ENCODE data around the gene PPM1F. TPM values are rescaled to one million over a fixed set of nuclear protein-coding genes. Genes with fewer than 3 reads are reported as not detected.
A peak's percentile ranks its signal among the peaks of the same experiment; 100 is the strongest.

The PPM1F gene
- total RNA-seq, 1 experiment from 2014 or later = 28.6 TPM

DNA sequence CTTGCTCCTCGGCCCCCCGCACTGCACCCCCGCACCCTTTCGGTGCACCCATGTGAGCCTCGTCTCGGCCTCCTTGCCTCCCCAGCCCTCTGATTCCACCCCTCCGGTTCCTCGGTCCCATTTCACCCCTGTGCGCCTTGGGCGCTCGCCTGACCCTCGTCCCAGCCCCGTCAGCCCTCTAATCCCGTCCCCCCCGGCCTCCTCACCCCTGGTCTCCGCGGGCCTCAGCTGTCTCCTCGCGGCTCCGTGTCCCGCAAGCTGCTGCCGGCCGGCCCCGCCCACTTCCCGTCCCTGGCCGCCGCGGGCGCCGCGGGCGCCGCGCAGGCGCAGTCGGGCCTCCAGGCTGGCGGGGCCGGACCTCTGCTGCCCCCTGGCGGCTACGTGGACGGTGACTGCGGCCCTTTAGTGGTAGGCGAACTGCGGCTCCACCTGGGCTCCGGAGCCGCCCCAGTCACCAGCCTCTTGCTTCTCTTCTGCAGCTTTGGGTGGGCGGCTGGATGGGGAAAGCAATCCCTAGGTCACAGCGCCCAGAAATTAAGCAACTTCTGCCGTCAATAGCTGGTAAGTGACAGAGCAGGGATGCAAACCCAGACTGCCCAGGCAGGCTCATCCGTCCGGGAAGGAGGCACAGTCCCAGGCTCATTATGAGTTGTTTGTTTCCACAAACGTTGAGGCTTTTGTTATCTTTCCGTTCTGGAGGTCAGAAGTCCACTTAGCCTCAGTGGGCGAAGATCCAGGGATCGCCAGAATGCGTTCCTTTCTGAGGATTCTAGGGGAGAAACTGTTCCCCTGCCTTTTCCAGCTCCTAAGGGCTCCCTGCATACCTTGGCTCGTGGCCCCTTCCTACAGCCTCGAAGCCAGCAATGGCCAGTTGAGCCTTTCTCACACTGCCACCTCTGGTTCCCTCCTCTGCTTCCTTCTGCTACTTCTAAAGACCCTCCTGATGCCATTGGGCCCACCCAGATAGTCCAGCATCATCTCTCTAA lies at the start of gene PPM1F (continued):
- TF ChIP-seq, protein P1, sequence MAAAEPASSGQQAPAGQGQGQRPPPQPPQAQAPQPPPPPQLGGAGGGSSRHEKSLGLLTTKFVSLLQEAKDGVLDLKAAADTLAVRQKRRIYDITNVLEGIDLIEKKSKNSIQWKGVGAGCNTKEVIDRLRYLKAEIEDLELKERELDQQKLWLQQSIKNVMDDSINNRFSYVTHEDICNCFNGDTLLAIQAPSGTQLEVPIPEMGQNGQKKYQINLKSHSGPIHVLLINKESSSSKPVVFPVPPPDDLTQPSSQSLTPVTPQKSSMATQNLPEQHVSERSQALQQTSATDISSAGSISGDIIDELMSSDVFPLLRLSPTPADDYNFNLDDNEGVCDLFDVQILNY (CRISPR knock-in tag; IDR thresholded peaks at IDR 0.05) = 0 out of 2 replicates have a peak, but pooled peaks have one; percentile 18
- 0 out of 2 replicates have a peak, but pooled peaks have one; percentile 32 for TF ChIP-seq NFE2L1 (CRISPR knock-in tag; IDR thresholded peaks at IDR 0.05)
- TF ChIP-seq, protein P2, sequence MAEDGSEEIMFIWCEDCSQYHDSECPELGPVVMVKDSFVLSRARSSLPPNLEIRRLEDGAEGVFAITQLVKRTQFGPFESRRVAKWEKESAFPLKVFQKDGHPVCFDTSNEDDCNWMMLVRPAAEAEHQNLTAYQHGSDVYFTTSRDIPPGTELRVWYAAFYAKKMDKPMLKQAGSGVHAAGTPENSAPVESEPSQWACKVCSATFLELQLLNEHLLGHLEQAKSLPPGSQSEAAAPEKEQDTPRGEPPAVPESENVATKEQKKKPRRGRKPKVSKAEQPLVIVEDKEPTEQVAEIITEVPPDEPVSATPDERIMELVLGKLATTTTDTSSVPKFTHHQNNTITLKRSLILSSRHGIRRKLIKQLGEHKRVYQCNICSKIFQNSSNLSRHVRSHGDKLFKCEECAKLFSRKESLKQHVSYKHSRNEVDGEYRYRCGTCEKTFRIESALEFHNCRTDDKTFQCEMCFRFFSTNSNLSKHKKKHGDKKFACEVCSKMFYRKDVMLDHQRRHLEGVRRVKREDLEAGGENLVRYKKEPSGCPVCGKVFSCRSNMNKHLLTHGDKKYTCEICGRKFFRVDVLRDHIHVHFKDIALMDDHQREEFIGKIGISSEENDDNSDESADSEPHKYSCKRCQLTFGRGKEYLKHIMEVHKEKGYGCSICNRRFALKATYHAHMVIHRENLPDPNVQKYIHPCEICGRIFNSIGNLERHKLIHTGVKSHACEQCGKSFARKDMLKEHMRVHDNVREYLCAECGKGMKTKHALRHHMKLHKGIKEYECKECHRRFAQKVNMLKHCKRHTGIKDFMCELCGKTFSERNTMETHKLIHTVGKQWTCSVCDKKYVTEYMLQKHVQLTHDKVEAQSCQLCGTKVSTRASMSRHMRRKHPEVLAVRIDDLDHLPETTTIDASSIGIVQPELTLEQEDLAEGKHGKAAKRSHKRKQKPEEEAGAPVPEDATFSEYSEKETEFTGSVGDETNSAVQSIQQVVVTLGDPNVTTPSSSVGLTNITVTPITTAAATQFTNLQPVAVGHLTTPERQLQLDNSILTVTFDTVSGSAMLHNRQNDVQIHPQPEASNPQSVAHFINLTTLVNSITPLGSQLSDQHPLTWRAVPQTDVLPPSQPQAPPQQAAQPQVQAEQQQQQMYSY (CRISPR knock-in tag; IDR thresholded peaks at IDR 0.05) = no peak
- no peak for TF ChIP-seq ZNF423 (CRISPR knock-in tag; IDR thresholded peaks at IDR 0.05)
- TF ChIP-seq ZNF121 (CRISPR knock-in tag; IDR thresholded peaks at IDR 0.05) = no peak
- TF ChIP-seq, protein P3, sequence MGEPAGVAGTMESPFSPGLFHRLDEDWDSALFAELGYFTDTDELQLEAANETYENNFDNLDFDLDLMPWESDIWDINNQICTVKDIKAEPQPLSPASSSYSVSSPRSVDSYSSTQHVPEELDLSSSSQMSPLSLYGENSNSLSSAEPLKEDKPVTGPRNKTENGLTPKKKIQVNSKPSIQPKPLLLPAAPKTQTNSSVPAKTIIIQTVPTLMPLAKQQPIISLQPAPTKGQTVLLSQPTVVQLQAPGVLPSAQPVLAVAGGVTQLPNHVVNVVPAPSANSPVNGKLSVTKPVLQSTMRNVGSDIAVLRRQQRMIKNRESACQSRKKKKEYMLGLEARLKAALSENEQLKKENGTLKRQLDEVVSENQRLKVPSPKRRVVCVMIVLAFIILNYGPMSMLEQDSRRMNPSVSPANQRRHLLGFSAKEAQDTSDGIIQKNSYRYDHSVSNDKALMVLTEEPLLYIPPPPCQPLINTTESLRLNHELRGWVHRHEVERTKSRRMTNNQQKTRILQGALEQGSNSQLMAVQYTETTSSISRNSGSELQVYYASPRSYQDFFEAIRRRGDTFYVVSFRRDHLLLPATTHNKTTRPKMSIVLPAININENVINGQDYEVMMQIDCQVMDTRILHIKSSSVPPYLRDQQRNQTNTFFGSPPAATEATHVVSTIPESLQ (CRISPR knock-in tag; IDR thresholded peaks at IDR 0.05) = no peak
- 0 out of 2 replicates have a peak, but pooled peaks have one; percentile 50 for TF ChIP-seq ETV6 (CRISPR knock-in tag; IDR thresholded peaks at IDR 0.05)
- no peak for TF ChIP-seq MXD4 (CRISPR knock-in tag; IDR thresholded peaks at IDR 0.05; ENCODE audit: borderline replicate concordance)
- TF ChIP-seq MYBL2 (CRISPR knock-in tag; IDR thresholded peaks at IDR 0.05) = no peak
- 0 out of 2 replicates have a peak, but pooled peaks have one; percentile 69 for TF ChIP-seq KAT7 (CRISPR knock-in tag; IDR thresholded peaks at IDR 0.05; ENCODE audit: borderline replicate concordance)
- no peak for TF ChIP-seq ELF4 (CRISPR knock-in tag; IDR thresholded peaks at IDR 0.05; ENCODE audit: low read depth)
- no peak for TF ChIP-seq FOXK1 (CRISPR knock-in tag; IDR thresholded peaks at IDR 0.05)
- TF ChIP-seq, protein P4, sequence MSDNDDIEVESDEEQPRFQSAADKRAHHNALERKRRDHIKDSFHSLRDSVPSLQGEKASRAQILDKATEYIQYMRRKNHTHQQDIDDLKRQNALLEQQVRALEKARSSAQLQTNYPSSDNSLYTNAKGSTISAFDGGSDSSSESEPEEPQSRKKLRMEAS (CRISPR knock-in tag; IDR thresholded peaks at IDR 0.05) = no peak; the same call in 1 of the 2 replicates
- no peak for TF ChIP-seq GABPB1 (CRISPR knock-in tag; IDR thresholded peaks at IDR 0.05)
- TF ChIP-seq, protein P5, sequence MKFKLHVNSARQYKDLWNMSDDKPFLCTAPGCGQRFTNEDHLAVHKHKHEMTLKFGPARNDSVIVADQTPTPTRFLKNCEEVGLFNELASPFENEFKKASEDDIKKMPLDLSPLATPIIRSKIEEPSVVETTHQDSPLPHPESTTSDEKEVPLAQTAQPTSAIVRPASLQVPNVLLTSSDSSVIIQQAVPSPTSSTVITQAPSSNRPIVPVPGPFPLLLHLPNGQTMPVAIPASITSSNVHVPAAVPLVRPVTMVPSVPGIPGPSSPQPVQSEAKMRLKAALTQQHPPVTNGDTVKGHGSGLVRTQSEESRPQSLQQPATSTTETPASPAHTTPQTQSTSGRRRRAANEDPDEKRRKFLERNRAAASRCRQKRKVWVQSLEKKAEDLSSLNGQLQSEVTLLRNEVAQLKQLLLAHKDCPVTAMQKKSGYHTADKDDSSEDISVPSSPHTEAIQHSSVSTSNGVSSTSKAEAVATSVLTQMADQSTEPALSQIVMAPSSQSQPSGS (CRISPR knock-in tag; IDR thresholded peaks at IDR 0.05; ENCODE audit: borderline replicate concordance, low read depth) = no peak
- no peak for TF ChIP-seq ZNF396 (CRISPR knock-in tag; IDR thresholded peaks at IDR 0.05; ENCODE audit: borderline replicate concordance)
- no peak for TF ChIP-seq NR2C2 (CRISPR knock-in tag; IDR thresholded peaks at IDR 0.05)
- TF ChIP-seq TEAD4 (CRISPR knock-in tag; IDR thresholded peaks at IDR 0.05) = no peak
- TF ChIP-seq, protein P6, sequence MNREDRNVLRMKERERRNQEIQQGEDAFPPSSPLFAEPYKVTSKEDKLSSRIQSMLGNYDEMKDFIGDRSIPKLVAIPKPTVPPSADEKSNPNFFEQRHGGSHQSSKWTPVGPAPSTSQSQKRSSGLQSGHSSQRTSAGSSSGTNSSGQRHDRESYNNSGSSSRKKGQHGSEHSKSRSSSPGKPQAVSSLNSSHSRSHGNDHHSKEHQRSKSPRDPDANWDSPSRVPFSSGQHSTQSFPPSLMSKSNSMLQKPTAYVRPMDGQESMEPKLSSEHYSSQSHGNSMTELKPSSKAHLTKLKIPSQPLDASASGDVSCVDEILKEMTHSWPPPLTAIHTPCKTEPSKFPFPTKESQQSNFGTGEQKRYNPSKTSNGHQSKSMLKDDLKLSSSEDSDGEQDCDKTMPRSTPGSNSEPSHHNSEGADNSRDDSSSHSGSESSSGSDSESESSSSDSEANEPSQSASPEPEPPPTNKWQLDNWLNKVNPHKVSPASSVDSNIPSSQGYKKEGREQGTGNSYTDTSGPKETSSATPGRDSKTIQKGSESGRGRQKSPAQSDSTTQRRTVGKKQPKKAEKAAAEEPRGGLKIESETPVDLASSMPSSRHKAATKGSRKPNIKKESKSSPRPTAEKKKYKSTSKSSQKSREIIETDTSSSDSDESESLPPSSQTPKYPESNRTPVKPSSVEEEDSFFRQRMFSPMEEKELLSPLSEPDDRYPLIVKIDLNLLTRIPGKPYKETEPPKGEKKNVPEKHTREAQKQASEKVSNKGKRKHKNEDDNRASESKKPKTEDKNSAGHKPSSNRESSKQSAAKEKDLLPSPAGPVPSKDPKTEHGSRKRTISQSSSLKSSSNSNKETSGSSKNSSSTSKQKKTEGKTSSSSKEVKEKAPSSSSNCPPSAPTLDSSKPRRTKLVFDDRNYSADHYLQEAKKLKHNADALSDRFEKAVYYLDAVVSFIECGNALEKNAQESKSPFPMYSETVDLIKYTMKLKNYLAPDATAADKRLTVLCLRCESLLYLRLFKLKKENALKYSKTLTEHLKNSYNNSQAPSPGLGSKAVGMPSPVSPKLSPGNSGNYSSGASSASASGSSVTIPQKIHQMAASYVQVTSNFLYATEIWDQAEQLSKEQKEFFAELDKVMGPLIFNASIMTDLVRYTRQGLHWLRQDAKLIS (CRISPR knock-in tag; IDR thresholded peaks at IDR 0.05; ENCODE audit: borderline replicate concordance) = no peak
- TF ChIP-seq, protein P7, sequence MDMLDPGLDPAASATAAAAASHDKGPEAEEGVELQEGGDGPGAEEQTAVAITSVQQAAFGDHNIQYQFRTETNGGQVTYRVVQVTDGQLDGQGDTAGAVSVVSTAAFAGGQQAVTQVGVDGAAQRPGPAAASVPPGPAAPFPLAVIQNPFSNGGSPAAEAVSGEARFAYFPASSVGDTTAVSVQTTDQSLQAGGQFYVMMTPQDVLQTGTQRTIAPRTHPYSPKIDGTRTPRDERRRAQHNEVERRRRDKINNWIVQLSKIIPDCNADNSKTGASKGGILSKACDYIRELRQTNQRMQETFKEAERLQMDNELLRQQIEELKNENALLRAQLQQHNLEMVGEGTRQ (CRISPR knock-in tag; IDR thresholded peaks at IDR 0.05) = no peak
- TF ChIP-seq CBFB (CRISPR knock-in tag; IDR thresholded peaks at IDR 0.05; ENCODE audit: low read depth) = no peak
- no peak for TF ChIP-seq PRRX2 (CRISPR knock-in tag; IDR thresholded peaks at IDR 0.05)
- TF ChIP-seq SP1 (CRISPR knock-in tag; conservative IDR thresholded peaks at IDR 0.05) = peak; percentile 76
- TF ChIP-seq, protein P8, sequence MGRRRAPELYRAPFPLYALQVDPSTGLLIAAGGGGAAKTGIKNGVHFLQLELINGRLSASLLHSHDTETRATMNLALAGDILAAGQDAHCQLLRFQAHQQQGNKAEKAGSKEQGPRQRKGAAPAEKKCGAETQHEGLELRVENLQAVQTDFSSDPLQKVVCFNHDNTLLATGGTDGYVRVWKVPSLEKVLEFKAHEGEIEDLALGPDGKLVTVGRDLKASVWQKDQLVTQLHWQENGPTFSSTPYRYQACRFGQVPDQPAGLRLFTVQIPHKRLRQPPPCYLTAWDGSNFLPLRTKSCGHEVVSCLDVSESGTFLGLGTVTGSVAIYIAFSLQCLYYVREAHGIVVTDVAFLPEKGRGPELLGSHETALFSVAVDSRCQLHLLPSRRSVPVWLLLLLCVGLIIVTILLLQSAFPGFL (CRISPR knock-in tag; IDR thresholded peaks at IDR 0.05; ENCODE audit: borderline replicate concordance) = no peak
